ENCODE results near the gene ZNF423.

The ZNF423 gene

GRCh38 chr16:49465661-49466528, 390.0 kb downstream of the ZNF423 start:
- Histone ChIP-seq H3K4me2 (ENCODE audit: low read length) (no peak overlapping the region), H3K9ac (ENCODE audit: low read depth, low read length) (no peak overlapping the region), H3K36me3 (ENCODE audit: insufficient read depth, low read length) (no peaks in the 10 kb centered on the region), H3K4me3 (ENCODE audit: low read length) (no peak overlapping the region), H3K4me1 (ENCODE audit: control insufficient read depth, insufficient read depth, low read length) (no peaks in the 10 kb centered on the region), H3K9me3 (replicated peaks; ENCODE audit: low read length) (no peaks in the 10 kb centered on the region), H3K27me3 (ENCODE audit: control insufficient read depth, insufficient read depth, low read length) (no peaks in the 10 kb centered on the region)

- no peak overlapping the region for H3K4me3 ChIP-seq (ENCODE audit: low read length)
- no peak overlapping the region for H3K9ac ChIP-seq (ENCODE audit: low read depth, low read length)
- no peaks in the 10 kb centered on the region for H3K4me1 ChIP-seq (ENCODE audit: control insufficient read depth, insufficient read depth, low read length)
These were observed 390.9 kb downstream of the ZNF423 start for GRCh38 chr16:49464877-49465504.

GRCh38 chr16:49464093-49464492, 391.8 kb downstream of the ZNF423 start:
- H3K36me3 ChIP-seq (ENCODE audit: insufficient read depth, low read length) = no peaks in the 10 kb centered on the region
- H3K27me3 ChIP-seq (ENCODE audit: control insufficient read depth, insufficient read depth, low read length) = no peaks in the 10 kb centered on the region
- H3K9ac ChIP-seq (ENCODE audit: low read depth, low read length) = no peak overlapping the region
- H3K4me3 ChIP-seq (ENCODE audit: low read length) = no peak overlapping the region
- H3K4me2 ChIP-seq (ENCODE audit: low read length) = no peak overlapping the region
- H3K9me3 ChIP-seq (replicated peaks; ENCODE audit: low read length) = no peaks in the 10 kb centered on the region
- no peaks in the 10 kb centered on the region for H3K4me1 ChIP-seq (ENCODE audit: control insufficient read depth, insufficient read depth, low read length)

More at GRCh38 chr16:49464877-49465504, 390.9 kb downstream of the ZNF423 start:
- no peaks in the 10 kb centered on the region for H3K27me3 ChIP-seq (ENCODE audit: control insufficient read depth, insufficient read depth, low read length)
- no peak overlapping the region for H3K4me2 ChIP-seq (ENCODE audit: low read length)
- no peaks in the 10 kb centered on the region for H3K36me3 ChIP-seq (ENCODE audit: insufficient read depth, low read length)
- H3K9me3 ChIP-seq (replicated peaks; ENCODE audit: low read length) = no peaks in the 10 kb centered on the region

- Histone ChIP-seq H3K4me3 (ENCODE audit: low read length) (no peak overlapping the region), H3K36me3 (ENCODE audit: insufficient read depth, low read length) (no peaks in the 10 kb centered on the region), H3K4me2 (ENCODE audit: low read length) (no peak overlapping the region), H3K9me3 (replicated peaks; ENCODE audit: low read length) (no peaks in the 10 kb centered on the region), H3K27me3 (ENCODE audit: control insufficient read depth, insufficient read depth, low read length) (no peaks in the 10 kb centered on the region), H3K4me1 (ENCODE audit: control insufficient read depth, insufficient read depth, low read length) (no peaks in the 10 kb centered on the region), H3K9ac (ENCODE audit: low read depth, low read length) (no peak overlapping the region)
These were observed 392.4 kb downstream of the ZNF423 start for GRCh38 chr16:49463529-49463928.

- H3K4me1 ChIP-seq (ENCODE audit: control insufficient read depth, insufficient read depth, low read length) = no peaks in the 10 kb centered on the region
- H3K9ac ChIP-seq (ENCODE audit: low read depth, low read length) = no peak overlapping the region
- H3K27me3 ChIP-seq (ENCODE audit: control insufficient read depth, insufficient read depth, low read length) = no peaks in the 10 kb centered on the region
- H3K36me3 ChIP-seq (ENCODE audit: insufficient read depth, low read length) = no peaks in the 10 kb centered on the region
- H3K4me3 ChIP-seq (ENCODE audit: low read length) = no peak overlapping the region
- no peaks in the 10 kb centered on the region for H3K9me3 ChIP-seq (replicated peaks; ENCODE audit: low read length)
- H3K4me2 ChIP-seq (ENCODE audit: low read length) = no peak overlapping the region
These were observed 392.9 kb downstream of the ZNF423 start for GRCh38 chr16:49462989-49463371.

- Histone ChIP-seq H3K9me3 (replicated peaks; ENCODE audit: low read length) (no peaks in the 10 kb centered on the region), H3K4me2 (ENCODE audit: low read length) (no peak overlapping the region), H3K36me3 (ENCODE audit: insufficient read depth, low read length) (no peaks in the 10 kb centered on the region), H3K4me3 (ENCODE audit: low read length) (no peak overlapping the region), H3K9ac (ENCODE audit: low read depth, low read length) (no peak overlapping the region), H3K27me3 (ENCODE audit: control insufficient read depth, insufficient read depth, low read length) (no peaks in the 10 kb centered on the region), H3K4me1 (ENCODE audit: control insufficient read depth, insufficient read depth, low read length) (no peaks in the 10 kb centered on the region)
These were observed 393.4 kb downstream of the ZNF423 start for GRCh38 chr16:49462362-49462988.

GRCh38 chr16:49461517-49461951, 394.4 kb downstream of the ZNF423 start:
- H3K27me3 ChIP-seq (ENCODE audit: control insufficient read depth, insufficient read depth, low read length) = no peaks in the 10 kb centered on the region

GRCh38 chr16:49460786-49461470, 395.0 kb downstream of the ZNF423 start:
- H3K36me3 ChIP-seq (ENCODE audit: insufficient read depth, low read length) = no peaks in the 10 kb centered on the region
- H3K4me2 ChIP-seq (ENCODE audit: low read length) = no peak overlapping the region
- no peaks in the 10 kb centered on the region for H3K9me3 ChIP-seq (replicated peaks; ENCODE audit: low read length)
- H3K4me3 ChIP-seq (ENCODE audit: low read length) = no peak overlapping the region
- H3K4me1 ChIP-seq (ENCODE audit: control insufficient read depth, insufficient read depth, low read length) = no peaks in the 10 kb centered on the region
- H3K9ac ChIP-seq (ENCODE audit: low read depth, low read length) = no peak overlapping the region
- H3K27me3 ChIP-seq (ENCODE audit: control insufficient read depth, insufficient read depth, low read length) = no peaks in the 10 kb centered on the region

More at GRCh38 chr16:49461517-49461951, 394.4 kb downstream of the ZNF423 start:
- no peak overlapping the region for H3K9ac ChIP-seq (ENCODE audit: low read depth, low read length)
- H3K9me3 ChIP-seq (replicated peaks; ENCODE audit: low read length) = no peaks in the 10 kb centered on the region
- no peak overlapping the region for H3K4me2 ChIP-seq (ENCODE audit: low read length)
- no peaks in the 10 kb centered on the region for H3K36me3 ChIP-seq (ENCODE audit: insufficient read depth, low read length)
- H3K4me1 ChIP-seq (ENCODE audit: control insufficient read depth, insufficient read depth, low read length) = no peaks in the 10 kb centered on the region
- H3K4me3 ChIP-seq (ENCODE audit: low read length) = no peak overlapping the region

- H3K36me3 ChIP-seq (ENCODE audit: insufficient read depth, low read length) = no peaks in the 10 kb centered on the region
- H3K9ac ChIP-seq (ENCODE audit: low read depth, low read length) = no peak overlapping the region
- no peak overlapping the region for H3K4me2 ChIP-seq (ENCODE audit: low read length)
- H3K4me3 ChIP-seq (ENCODE audit: low read length) = no peak overlapping the region
- no peaks in the 10 kb centered on the region for H3K4me1 ChIP-seq (ENCODE audit: control insufficient read depth, insufficient read depth, low read length)
- H3K9me3 ChIP-seq (replicated peaks; ENCODE audit: low read length) = no peaks in the 10 kb centered on the region
- H3K27me3 ChIP-seq (ENCODE audit: control insufficient read depth, insufficient read depth, low read length) = no peaks in the 10 kb centered on the region
These were observed 395.8 kb downstream of the ZNF423 start for GRCh38 chr16:49459953-49460735.

- Histone ChIP-seq H3K4me2 (ENCODE audit: low read length) (no peak overlapping the region), H3K27me3 (ENCODE audit: control insufficient read depth, insufficient read depth, low read length) (no peaks in the 10 kb centered on the region), H3K9ac (ENCODE audit: low read depth, low read length) (no peak overlapping the region), H3K4me1 (ENCODE audit: control insufficient read depth, insufficient read depth, low read length) (no peaks in the 10 kb centered on the region), H3K36me3 (ENCODE audit: insufficient read depth, low read length) (no peaks in the 10 kb centered on the region), H3K4me3 (ENCODE audit: low read length) (no peak overlapping the region), H3K9me3 (replicated peaks; ENCODE audit: low read length) (no peaks in the 10 kb centered on the region)
These were observed 397.1 kb downstream of the ZNF423 start for GRCh38 chr16:49458656-49459445.

Data from skeletal muscle satellite cell (primary cell).